Astrocyte of the hippocampus (primary cell): ENCODE data around the gene TUBA3D.
"Not testable (repeated sequence)": the region's sequence is repeated elsewhere in the genome, so short reads cannot be mapped to it uniquely, and the experiment has no call there.

ENCODE experiments used
- DNase-seq: peaks from one replicate; pipeline ENCODE4 v3.0.0; 2011; ENCODE audit warnings: low read depth, low spot score

TUBA3D gene

DNA sequence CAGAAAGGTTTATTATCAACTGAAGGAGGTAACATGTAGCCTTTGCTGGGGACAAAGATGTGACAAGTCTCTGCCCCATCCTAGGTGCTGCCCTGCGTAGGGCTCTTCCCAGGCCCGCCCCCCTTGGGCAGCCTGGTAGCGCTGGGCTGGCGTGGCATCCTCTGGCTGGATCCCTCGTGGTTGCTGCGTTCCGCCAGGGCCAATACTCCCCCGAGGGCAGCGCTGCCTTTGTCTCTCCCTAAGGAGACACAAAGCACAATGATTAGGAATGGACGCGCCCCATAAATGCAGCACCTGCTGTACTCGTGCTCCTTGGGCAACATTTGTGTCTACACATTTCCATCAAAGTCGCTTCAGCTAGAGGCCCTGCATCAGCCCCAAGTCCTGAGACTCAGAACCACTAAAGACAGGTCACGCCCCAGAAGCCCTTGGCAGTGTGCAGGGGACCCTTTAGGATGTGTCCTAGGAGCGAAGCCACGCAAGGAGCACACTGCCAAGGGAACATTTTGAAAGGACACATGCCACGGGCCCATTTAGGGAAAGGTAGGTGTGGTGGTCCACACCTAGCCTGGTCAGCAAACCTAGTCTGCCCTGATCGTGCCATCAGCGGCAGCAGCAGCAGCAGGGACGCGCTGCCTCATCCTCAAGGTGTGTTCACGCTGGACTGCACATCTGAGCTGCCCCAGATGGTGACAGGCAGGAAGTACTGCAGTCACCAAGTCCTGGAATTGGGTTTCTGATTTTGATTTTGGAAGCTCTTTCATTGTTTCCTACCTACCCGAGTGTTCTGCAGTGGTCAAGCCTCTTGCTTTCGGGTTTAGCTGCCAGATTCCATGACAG is 8.3 kb downstream of the TUBA3D start:
- not testable (repeated sequence) for DNase-seq

DNA sequence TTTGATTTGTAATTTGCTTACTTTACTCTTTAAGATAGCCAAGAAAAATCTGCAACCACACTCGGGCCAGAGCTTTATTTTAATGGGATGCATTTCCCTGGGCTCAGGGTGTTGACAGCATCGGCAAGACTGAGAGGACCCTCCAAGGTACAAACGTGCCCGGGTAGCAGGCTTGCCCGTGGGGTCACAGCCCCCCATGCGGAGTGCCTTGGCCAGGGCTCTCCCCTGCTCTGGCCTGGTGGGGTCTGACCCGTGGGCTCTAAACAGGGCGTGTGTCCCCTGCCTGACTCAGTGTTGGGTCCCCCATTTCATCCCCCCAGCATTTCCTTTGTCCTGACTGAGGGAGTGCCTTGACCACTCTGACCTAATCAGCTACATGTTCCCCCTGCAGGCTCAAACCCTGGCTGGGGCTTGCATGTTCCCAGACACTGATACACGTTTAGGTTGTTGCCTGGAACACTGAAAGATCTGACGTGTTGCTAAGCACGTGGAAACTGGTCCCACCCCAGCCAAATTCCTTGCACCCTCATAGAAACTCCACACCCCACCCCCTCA is 9.1 kb downstream of the TUBA3D start:
- DNase-seq, result not testable (repeated sequence)

DNA sequence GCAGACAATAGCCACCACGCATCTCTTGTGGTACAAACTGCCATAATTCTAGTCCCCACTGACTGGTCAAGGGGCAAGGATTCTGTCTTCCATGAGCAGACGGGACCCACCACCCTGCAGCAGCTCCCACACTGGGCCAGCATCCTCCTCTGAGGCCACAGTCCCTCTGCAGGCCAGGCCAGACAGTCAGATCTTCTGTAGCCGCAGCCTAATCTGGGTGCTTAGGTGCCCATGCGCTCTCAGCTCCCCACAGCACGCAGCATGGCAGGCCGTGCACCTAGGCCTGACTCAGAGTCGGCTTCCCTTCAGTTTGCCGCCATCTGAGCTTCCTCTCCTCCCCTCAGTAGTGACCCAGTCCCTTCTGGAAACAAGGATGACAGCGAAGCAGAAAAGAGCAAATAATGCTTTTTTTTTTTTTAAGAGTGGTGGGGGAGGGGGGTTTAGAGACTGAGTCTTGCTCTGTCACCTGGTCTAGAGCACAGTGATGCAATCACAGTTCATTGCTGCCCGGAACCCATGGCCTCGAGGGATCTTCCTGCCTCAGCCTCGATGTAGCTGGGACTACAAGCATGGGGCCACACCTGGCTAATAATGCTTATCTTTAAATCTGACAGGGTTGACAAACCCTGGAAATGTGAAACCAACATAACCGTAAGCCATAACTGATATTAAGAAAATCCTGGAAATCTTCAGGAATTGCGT is 10.4 kb downstream of the TUBA3D start:
- not testable (repeated sequence) for DNase-seq

DNA sequence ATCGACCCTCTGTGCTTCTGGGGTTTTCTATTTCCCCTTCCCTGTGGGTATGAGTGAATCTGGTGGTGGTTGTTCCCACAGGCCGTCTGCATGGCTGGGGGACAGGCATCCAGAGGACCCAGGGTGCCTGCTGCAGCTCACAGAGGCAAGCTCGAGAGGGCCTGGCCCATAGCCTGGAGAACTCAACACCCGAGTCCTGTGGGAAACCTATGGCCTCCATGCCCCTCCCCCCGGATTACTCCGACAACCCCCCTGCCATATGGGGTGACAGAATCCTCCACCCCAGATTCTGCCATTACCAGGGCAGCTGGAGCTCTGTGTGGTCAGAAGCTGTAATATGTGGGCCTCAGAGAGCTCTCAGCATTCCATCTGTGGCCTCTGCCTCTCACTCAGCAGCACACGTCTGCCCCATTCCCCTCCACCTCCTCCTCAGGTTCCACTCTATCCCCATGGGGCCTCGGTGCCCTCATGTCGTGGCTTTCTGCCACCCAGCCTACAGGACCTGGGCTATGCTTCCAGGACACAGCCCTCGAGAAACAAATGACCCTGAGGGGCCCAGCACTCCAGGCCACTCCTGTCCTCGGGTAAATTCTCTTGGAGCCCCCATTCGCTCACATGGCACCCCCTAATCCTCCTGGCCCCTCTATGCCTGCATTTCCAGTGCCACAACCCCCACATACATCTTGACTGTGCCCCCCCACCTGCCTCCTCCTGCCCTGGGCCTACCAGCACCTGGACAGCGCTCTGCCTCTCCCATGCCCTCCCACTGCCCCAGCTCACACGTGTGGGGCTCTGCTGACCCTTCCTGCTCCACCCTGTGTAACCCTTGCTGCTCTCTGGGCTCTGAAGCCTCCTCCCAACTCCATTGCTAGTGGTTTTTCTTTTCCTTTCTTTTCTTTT is 12.6 kb downstream of the TUBA3D start:
- DNase-seq, result no peak

- peak; percentile 41 for DNase-seq
These were observed 14.9 kb downstream of the TUBA3D start for GRCh38 chr2:131490616-131491468.

GRCh38 chr2:131491469-131491836 is 15.5 kb downstream of the TUBA3D start:
- DNase-seq, result peak; percentile 20

GRCh38 chr2:131492015-131492417 is 16.1 kb downstream of the TUBA3D start, which contains the start of gene MZT2A:
TSS of gene MZT2A (minus strand) at chr2:131492397. CDS start at chr2:131492376, 21 bp downstream.
- not testable (repeated sequence) for DNase-seq

DNA sequence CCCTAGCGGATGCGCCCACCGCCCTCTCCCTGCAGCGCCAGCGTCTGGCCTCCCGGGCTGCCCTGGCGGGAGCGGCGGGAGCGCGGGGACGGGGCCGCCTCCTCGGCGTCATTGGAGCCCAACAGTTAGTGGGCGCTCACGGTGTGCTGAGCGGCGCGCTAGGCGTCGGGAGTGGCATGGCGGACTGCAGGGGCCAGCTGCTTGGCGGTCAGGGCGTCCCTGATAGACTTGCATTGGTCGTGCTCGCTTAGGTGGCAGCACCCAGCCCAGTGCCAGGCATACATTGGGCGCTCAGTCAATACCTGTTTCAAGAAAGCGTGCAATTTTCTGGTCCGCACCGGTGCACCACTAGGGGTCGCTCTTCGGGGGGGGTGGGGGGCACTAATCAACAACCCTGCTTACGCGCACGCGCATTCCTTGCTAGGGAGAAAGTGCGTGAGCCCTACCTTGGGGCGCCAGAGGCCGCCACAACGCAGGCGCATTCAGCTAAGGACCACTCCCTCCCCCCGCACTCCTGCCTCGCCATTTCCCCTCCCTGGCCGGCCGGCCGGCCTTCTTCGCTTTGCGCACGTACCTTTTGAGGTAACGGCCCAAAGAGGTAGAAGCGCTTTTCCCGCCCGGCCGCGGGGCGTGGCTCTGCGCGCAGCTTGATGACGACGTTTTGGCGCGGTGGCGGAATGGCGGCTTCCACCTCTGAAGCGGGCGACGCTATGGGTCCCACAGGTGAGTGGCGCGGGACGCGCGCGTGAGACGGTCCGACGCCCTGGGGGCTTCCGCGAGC is 16.7 kb downstream of the TUBA3D start:
- peak; percentile 96 for DNase-seq

DNA sequence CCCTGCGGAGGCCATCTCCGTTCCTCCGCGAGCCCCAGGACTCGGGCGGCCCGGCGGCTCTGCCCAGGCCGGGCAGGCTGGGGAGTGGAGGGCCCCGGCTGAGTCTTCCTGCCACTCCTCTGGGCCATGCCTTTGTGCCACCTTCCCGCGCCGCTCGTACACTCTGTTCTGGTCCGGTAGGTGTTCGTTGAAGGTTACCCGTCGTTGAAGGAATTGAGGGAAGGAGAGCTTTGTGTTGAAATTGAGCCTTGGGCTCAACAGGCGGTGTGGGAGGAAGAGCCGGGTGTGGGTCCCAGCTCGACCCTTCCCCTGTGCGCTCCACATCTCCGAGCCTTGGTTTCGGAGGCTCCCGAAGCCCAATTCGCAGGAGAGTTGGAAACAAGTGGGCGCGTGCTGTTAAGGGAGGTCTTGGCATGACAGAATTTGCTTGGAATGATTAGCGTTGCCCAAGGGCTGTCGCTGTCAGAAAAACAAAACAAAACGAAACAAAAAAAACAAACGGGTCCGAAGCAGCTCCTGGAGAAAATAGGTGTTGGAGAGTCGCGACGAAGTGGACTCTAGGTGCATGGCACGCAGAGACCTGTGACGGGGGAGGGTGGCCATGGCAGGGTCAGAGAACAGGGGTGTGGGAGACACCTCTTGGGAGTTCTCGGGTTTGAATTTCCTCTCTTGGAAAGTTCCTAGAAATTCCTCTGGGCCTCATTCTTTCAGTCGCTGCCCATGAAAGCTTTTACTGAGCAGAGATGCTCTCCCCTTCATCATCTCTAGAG is 17.5 kb downstream of the TUBA3D start:
- peak; percentile 19 for DNase-seq

DNA sequence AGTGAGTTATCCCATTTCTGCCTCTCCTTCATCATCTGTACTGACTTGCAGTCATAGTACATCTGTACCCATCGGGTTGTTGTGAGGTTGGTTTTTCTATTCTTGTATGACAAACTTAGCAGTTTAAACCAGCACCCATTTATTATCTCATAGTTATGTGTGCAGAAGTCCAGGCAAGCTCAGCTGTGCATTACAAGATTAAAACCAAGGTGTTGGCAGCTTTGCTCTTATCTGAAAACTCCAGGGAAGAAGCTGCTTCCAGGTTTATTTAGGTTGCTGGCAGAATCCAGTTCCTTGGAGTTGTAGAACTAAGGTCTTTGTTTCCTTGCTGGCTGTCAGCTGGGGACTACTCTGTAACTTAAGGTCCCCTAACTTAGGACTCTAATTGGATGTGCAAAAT is 19.6 kb downstream of the TUBA3D start:
- not testable (repeated sequence) for DNase-seq

DNA sequence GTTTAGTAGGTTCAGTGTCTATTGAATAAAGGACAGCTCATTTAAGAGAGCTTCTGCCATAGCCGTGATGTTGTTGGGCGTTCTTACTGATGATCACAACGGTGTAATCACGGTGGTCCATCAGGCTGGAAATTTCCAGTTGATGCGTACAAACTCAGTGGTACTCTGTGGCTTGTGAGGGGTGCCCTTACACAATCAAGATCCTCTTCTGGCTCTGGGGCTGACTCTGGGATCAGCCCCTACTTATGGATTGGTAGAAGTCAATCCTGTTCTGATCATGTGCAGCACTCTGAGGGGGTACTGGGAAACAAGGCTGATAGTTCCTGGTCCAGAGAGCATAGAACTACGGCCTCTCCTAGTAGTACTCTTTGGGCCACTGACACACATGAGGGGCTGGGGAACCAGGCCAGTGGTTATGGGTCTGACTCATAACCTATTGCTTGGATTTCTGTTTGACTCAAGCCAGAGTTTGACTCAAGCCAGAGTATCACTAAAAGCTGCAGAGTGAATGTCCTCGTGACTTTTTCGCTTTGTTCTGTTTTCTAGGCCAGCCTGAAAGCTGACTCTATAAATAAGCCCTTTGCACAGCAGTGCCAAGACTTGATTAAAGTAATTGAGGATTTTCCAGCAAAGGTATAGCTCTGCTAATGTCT is 22.5 kb downstream of the TUBA3D start:
- peak; percentile 71 for DNase-seq

DNA sequence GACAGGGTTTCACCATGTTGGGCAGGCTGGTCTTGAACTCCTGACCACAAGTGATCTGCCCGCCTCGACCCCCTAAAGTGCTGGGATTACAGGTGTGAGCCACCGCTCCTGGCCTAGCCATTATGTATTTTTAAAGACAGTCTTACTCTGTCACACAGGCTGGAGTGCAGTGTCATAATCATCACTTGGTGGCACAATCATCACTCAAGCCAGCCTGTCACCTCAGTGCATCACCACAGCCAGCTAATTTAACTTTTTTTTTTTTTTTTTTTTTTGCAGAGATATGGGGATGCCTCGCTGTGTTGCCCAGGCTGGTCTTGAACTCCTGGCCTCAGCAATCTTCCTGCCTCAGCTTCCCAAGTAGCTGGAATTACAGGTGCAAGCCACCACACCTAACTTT is 27.7 kb downstream of the TUBA3D start:
- DNase-seq, result not testable (repeated sequence)

GRCh38 chr2:131504082-131504750 is 28.3 kb downstream of the TUBA3D start:
- DNase-seq, result not testable (repeated sequence)

DNA sequence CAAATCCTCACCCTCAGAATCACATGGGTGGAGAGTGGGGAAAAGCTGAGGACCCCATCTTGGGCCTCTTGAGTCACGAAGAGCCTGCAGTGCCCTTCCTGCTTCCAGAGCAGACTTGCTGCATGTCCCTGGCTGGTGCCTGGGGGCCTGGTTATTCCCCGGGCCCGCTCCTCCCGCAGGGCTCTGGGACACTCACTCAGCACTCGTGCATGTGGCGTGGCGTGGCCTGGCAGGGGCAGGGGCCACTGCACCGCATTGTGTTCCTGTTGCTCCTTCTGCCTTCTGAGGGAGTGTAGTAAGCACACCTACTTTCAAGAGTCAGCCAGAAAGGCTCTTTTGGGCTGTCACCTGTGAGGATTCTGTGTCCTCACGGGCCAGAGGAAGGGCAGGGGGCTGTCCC is 33.7 kb downstream of the TUBA3D start:
- no peak for DNase-seq

DNA sequence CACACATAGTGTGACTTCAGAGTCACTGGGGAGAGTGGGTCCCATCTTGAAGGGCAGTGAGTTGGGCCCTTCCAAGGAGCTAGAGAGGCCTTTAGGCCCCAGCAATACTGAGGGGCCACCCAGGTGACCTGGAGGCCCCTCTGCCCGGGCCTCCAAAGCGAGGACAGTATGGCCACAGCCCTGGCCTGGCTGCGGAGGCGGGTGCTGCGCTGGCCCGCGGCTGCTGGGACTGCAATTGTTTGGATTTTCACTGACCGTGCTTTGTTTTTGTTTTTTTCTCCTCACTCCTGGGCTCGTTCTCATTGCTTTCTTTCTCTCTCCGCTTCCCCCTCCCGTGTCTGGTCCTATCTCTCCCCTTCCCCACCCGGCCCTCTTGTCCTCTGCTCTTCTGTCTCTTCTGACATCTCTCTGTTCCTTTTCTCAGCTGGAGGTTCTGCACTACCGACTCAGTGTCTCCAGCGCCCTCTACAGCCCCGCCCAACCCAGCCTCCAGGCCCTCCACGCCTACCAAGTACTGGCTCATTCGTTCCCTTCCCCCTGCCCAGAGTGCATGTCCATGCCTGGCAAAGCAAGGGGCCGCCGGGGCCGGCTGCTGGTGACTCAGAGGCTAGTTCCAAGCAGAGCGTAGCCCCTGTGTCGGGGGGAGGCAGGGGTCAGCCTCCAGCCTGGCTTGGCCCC is 35.5 kb downstream of the TUBA3D start:
- DNase-seq, result peak; percentile 73

GRCh38 chr2:131511969-131512870 is 36.3 kb downstream of the TUBA3D start:
- not testable (repeated sequence) for DNase-seq
